Measurements from ENCODE around the gene DOK7.

DOK7 gene

GRCh38 chr4:3462790-3463415, at the start of gene DOK7:
Gene DOK7 (plus strand): TSS chr4:3463306. CDS start chr4:3463376, 70 bp downstream.
- no peak for FAIRE-seq

GRCh38 chr4:3413675-3414420, 49.3 kb upstream of the DOK7 start:
- no peak for FAIRE-seq

- FAIRE-seq, result no peak
Observed at GRCh38 chr4:3414421-3415279, 48.5 kb upstream of the DOK7 start.

- no peak for FAIRE-seq
Observed at GRCh38 chr4:3415471-3416141, 47.5 kb upstream of the DOK7 start.

- FAIRE-seq, result no peak
Observed at GRCh38 chr4:3416270-3416669, 46.8 kb upstream of the DOK7 start.

- no peak for FAIRE-seq
Observed at GRCh38 chr4:3416821-3417221, 46.3 kb upstream of the DOK7 start.

GRCh38 chr4:3417448-3417847, 45.7 kb upstream of the DOK7 start:
- no peak for FAIRE-seq

- FAIRE-seq, result no peak
Observed at GRCh38 chr4:3418029-3418762, 44.9 kb upstream of the DOK7 start.

GRCh38 chr4:3419836-3420605, 43.1 kb upstream of the DOK7 start:
- FAIRE-seq, result no peak

- no peak for FAIRE-seq
Observed at GRCh38 chr4:3420606-3420955, 42.5 kb upstream of the DOK7 start.

- FAIRE-seq, result no peak
Observed at GRCh38 chr4:3420956-3421355, 42.1 kb upstream of the DOK7 start.

- FAIRE-seq, result no peak
Observed at GRCh38 chr4:3421470-3421869, 41.6 kb upstream of the DOK7 start.

- no peak for FAIRE-seq
Observed at GRCh38 chr4:3422241-3422801, 40.8 kb upstream of the DOK7 start.

- no peak for FAIRE-seq
Observed at GRCh38 chr4:3422808-3423297, 40.3 kb upstream of the DOK7 start.

GRCh38 chr4:3423406-3423805, 39.7 kb upstream of the DOK7 start:
- no peak for FAIRE-seq

GRCh38 chr4:3423952-3424351, 39.2 kb upstream of the DOK7 start:
- FAIRE-seq, result no peak

- no peak for FAIRE-seq
Observed at GRCh38 chr4:3424522-3425095, 38.5 kb upstream of the DOK7 start.

- FAIRE-seq, result no peak
Observed at GRCh38 chr4:3426465-3427133, 36.5 kb upstream of the DOK7 start.

GRCh38 chr4:3427134-3427476, 36.0 kb upstream of the DOK7 start:
- no peak for FAIRE-seq

All from colon (tissue), 2 donors.